CD4-positive, alpha-beta T cell treated with Interleukin-4 for 1 hour (primary cell): ENCODE measurements around the gene PPIB.
A peak's percentile ranks its signal among the peaks of the same experiment; 100 is the strongest.

Source experiments
- DNase-seq, 2 donors: peaks; one replicate each; pipeline ENCODE4 v3.0.0-alpha.2; 2020 to 2022

The PPIB gene

GRCh38 chr15:64162869-64163658 is at the start of gene PPIB:
Gene PPIB (minus strand): TSS chr15:64163022. CDS start chr15:64162986, 36 bp downstream.
- peak; percentile 97 for DNase-seq

- DNase-seq: no peak
Observed at GRCh38 chr15:64211696-64212095, 48.9 kb upstream of the PPIB start.

- DNase-seq: no peak
Observed at GRCh38 chr15:64210371-64210770, 47.5 kb upstream of the PPIB start.

- peak in 1 of 2 donors; percentile 32 for DNase-seq
Observed at GRCh38 chr15:64209680-64210334, 47.0 kb upstream of the PPIB start.

- no peak for DNase-seq
Observed at GRCh38 chr15:64205202-64205601, 42.4 kb upstream of the PPIB start.

- DNase-seq: no peak
Observed at GRCh38 chr15:64197425-64197824, 34.6 kb upstream of the PPIB start.

- DNase-seq: no peak
Observed at GRCh38 chr15:64193971-64194370, 31.1 kb upstream of the PPIB start.

- DNase-seq: no peak
Observed at GRCh38 chr15:64191971-64192830, 29.4 kb upstream of the PPIB start.

- DNase-seq: no peak
Observed at GRCh38 chr15:64187396-64188191, 24.8 kb upstream of the PPIB start.

GRCh38 chr15:64185146-64185911 is 22.5 kb upstream of the PPIB start:
- no peak for DNase-seq

- DNase-seq: no peak
Observed at GRCh38 chr15:64182859-64183370, 20.1 kb upstream of the PPIB start.

- DNase-seq: peak in 1 of 2 donors; percentile 77
Observed at GRCh38 chr15:64180235-64180824, 17.5 kb upstream of the PPIB start.

- no peak for DNase-seq
Observed at GRCh38 chr15:64166102-64166890, 3.5 kb upstream of the PPIB start.

- DNase-seq: no peak
Observed at GRCh38 chr15:64164436-64164835, 1.6 kb upstream of the PPIB start.

- no peak for DNase-seq
Observed at GRCh38 chr15:64163659-64164362, 989 bp upstream of the PPIB start.

GRCh38 chr15:64162478-64162868 is 349 bp downstream of the PPIB start:
- DNase-seq: no peak

GRCh38 chr15:64161688-64162477 is 939 bp downstream of the PPIB start:
- DNase-seq: no peak

- no peak for DNase-seq
Observed at GRCh38 chr15:64158363-64159134, 4.3 kb downstream of the PPIB start.
